Measurements from ENCODE around the gene KIRREL3. TPM values are rescaled to one million over a fixed set of nuclear protein-coding genes. Genes with fewer than 3 reads are reported as not detected.

The KIRREL3 gene
- total and polyA plus RNA-seq, 2 donors (not counting 3 experiments of a cell fraction or from before 2014, with no cell fraction given) = not detected

- Histone ChIP-seq H3K9ac (replicated peaks; ENCODE audit: extremely low read depth, insufficient read depth, low read length) (no peak overlapping the region), H3K4me1 (ENCODE audit: control insufficient read depth, extremely low read depth, insufficient read depth, low read length) (no peaks in the 10 kb centered on the region), H3K4me2 (ENCODE audit: insufficient read depth, low read length) (no peak overlapping the region), H3K9me1 (replicated peaks; ENCODE audit: control insufficient read depth, extremely low read depth, insufficient read depth, low read length) (no peaks in the 10 kb centered on the region), H2AFZ (ENCODE audit: low read depth, low read length) (no peak overlapping the region), H3K9me3 (replicated peaks; ENCODE audit: control insufficient read depth, insufficient read depth, low read length) (no peaks in the 10 kb centered on the region), H3K4me3 (replicated peaks in 1 of 3; ENCODE audit: insufficient read depth in 1 of 3, low read depth in 1 of 3, low read length in 3 of 3) (no peak overlapping the region), H3K27ac (ENCODE audit: insufficient read depth, low read depth, low read length) (no peak overlapping the region), H3K79me2 (ENCODE audit: control insufficient read depth, insufficient read depth, low read length) (no peaks in the 10 kb centered on the region), H3K27me3 (ENCODE audit: control insufficient read depth in 2 of 2, insufficient read depth in 2 of 2, low read length in 2 of 2) (peaks cover 25 to 31% of the 10 kb centered on the region in 2 experiments), H4K20me1 (replicated peaks; ENCODE audit: control insufficient read depth, extremely low read depth, insufficient read depth, low read length) (no peaks in the 10 kb centered on the region), H3K36me3 (ENCODE audit: control insufficient read depth in 2 of 2, extremely low read depth in 1 of 2, insufficient read depth in 2 of 2, low read length in 2 of 2) (no peaks in the 10 kb centered on the region)
- FAIRE-seq (no peak), DNase-seq (ENCODE audit: low read depth, low spot score) (no peak)
- TF ChIP-seq EZH2 (IDR thresholded peaks at IDR 0.05; ENCODE audit: borderline replicate concordance, low read depth, low read length, severe bottlenecking) (peak; percentile 36), CTCF (IDR thresholded peaks at IDR 0.05; ENCODE audit: extremely low read depth in 1 of 2, insufficient read depth in 1 of 2, low read depth in 1 of 2, low read length in 2 of 2) (no peak)
- BruUV-seq (replicated peaks) = no TSS peak
- intact Hi-C loops (cut with micrococcal nuclease) = no loop called here
- CTCF ChIA-PET = interaction anchor here (1.2 kb wide), 1 partner anchor 12 kb away, joined by 3 read pairs; no protein-coding TSS in a partner anchor
- POLR2A ChIA-PET = no interaction called here
- dilution Hi-C loops (cut with MboI; ENCODE audit: extremely low pct_ligation_motif_present, low sequenced_read_pairs) = no loop called here
These were observed 2.2 kb upstream of the KIRREL3 start for GRCh38 chr11:127002669-127003259.

GRCh38 chr11:127000981-127001380 is 411 bp upstream of the KIRREL3 start:
- no peak overlapping the region for H3K9ac ChIP-seq (replicated peaks; ENCODE audit: extremely low read depth, insufficient read depth, low read length)
- CTCF ChIA-PET = no interaction called here
- no peaks in the 10 kb centered on the region for H4K20me1 ChIP-seq (replicated peaks; ENCODE audit: control insufficient read depth, extremely low read depth, insufficient read depth, low read length)
- H3K27me3 ChIP-seq (ENCODE audit: control insufficient read depth in 2 of 2, insufficient read depth in 2 of 2, low read length in 2 of 2) = peaks cover 25 to 31% of the 10 kb centered on the region in 2 experiments
- H3K9me1 ChIP-seq (replicated peaks; ENCODE audit: control insufficient read depth, extremely low read depth, insufficient read depth, low read length) = no peaks in the 10 kb centered on the region
- no peak overlapping the region for H3K4me2 ChIP-seq (ENCODE audit: insufficient read depth, low read length)
- POLR2A ChIA-PET = no interaction called here
- no peaks in the 10 kb centered on the region for H3K79me2 ChIP-seq (ENCODE audit: control insufficient read depth, insufficient read depth, low read length)
- no peak overlapping the region for H3K27ac ChIP-seq (ENCODE audit: insufficient read depth, low read depth, low read length)
- no peak for DNase-seq (ENCODE audit: low read depth, low spot score)
- intact Hi-C loops (cut with micrococcal nuclease) = no loop called here
- H2AFZ ChIP-seq (ENCODE audit: low read depth, low read length) = no peak overlapping the region
- no peaks in the 10 kb centered on the region for H3K4me1 ChIP-seq (ENCODE audit: control insufficient read depth, extremely low read depth, insufficient read depth, low read length)
- H3K4me3 ChIP-seq (replicated peaks in 1 of 3; ENCODE audit: insufficient read depth in 1 of 3, low read depth in 1 of 3, low read length in 3 of 3) = no peak overlapping the region
- H3K9me3 ChIP-seq (replicated peaks; ENCODE audit: control insufficient read depth, insufficient read depth, low read length) = no peaks in the 10 kb centered on the region
- no TSS peak for BruUV-seq (replicated peaks)
- H3K36me3 ChIP-seq (ENCODE audit: control insufficient read depth in 2 of 2, extremely low read depth in 1 of 2, insufficient read depth in 2 of 2, low read length in 2 of 2) = no peaks in the 10 kb centered on the region
- no peak for FAIRE-seq
- dilution Hi-C loops (cut with MboI; ENCODE audit: extremely low pct_ligation_motif_present, low sequenced_read_pairs) = no loop called here
- no peak for TF ChIP-seq POLR2AphosphoS5 (IDR thresholded peaks at IDR 0.05; ENCODE audit: insufficient read depth, low read depth, low read length)
- TF ChIP-seq MYC (IDR thresholded peaks at IDR 0.05; ENCODE audit: low read depth, low read length) = no peak
- TF ChIP-seq MAX (IDR thresholded peaks at IDR 0.05; ENCODE audit: insufficient read depth, insufficient read length) = no peak
- no peak for TF ChIP-seq CTCF (IDR thresholded peaks at IDR 0.05; ENCODE audit: extremely low read depth in 1 of 2, insufficient read depth in 1 of 2, low read depth in 1 of 2, low read length in 2 of 2)
- no peak for TF ChIP-seq EZH2 (IDR thresholded peaks at IDR 0.05; ENCODE audit: borderline replicate concordance, low read depth, low read length, severe bottlenecking)
- no peak for TF ChIP-seq FOS (IDR thresholded peaks at IDR 0.05; ENCODE audit: borderline replicate concordance, insufficient read depth, low read length)
- TF ChIP-seq JUN (IDR thresholded peaks at IDR 0.05; ENCODE audit: borderline replicate concordance, insufficient read depth, insufficient read length, low read depth) = no peak
- no peak for TF ChIP-seq POLR2A (IDR thresholded peaks at IDR 0.05; ENCODE audit: low read depth, low read length)
- no peak for TF ChIP-seq GATA2 (IDR thresholded peaks at IDR 0.05; ENCODE audit: insufficient read depth, insufficient read length, low read depth, low read length)

Data from endothelial cell of umbilical vein (primary cell).